Gastrocnemius medialis (tissue), 4 donors: ENCODE measurements around the gene MAP3K4. TPM values are rescaled to one million over a fixed set of nuclear protein-coding genes. Genes with fewer than 3 reads are reported as not detected.
A peak's percentile ranks its signal among the peaks of the same experiment; 100 is the strongest.

Experiments used
- ATAC-seq, 2 donors: fragments of 150-250 bp; one replicate each; pipeline ENCODE4 v1.9.1; 2016
- DNase-seq, 2 donors: peaks; one replicate each; pipeline ENCODE4 v3.0.0-alpha.2; 2019
- H3K27ac ChIP-seq, 4 donors: fragments of 200-600 bp; sonication (generic); 1 replicate in 1 of 4; 2 replicates in 3 of 4; pipeline ENCODE4 v1.5.1; 2016 to 2018; ENCODE audit warnings: mild to moderate bottlenecking in 2 of 4, moderate library complexity in 1 of 4
- H3K27me3 ChIP-seq, 3 donors: fragments of 200-600 bp; sonication (generic) in 2 of 3; 1 replicate in 1 of 3; 2 replicates in 2 of 3; pipeline versions ENCODE4 v1.5.1 to v1.6.0; 2016 to 2019; ENCODE audit warnings: mild to moderate bottlenecking in 1 of 3, moderate library complexity in 1 of 3
- H3K36me3 ChIP-seq, 2 donors: fragments of 200-600 bp; sonication (generic) in 1 of 2; one replicate each; pipeline ENCODE4 v1.5.1; 2017 to 2018
- H3K4me1 ChIP-seq, 2 donors: fragments of 200-600 bp; sonication (generic) in 1 of 2; one replicate each; pipeline ENCODE4 v1.5.1; 2016 to 2017; ENCODE audit warnings: mild to moderate bottlenecking in 2 of 2
- H3K4me3 ChIP-seq, 4 donors: fragments of 200-600 bp; sonication (generic) in 3 of 4; 1 replicate in 1 of 4; 2 replicates in 3 of 4; pipeline ENCODE4 v1.5.1; 2016 to 2019; ENCODE audit warnings: mild to moderate bottlenecking in 2 of 4
- H3K9me3 ChIP-seq, 3 donors: fragments of 200-600 bp; sonication (generic) in 2 of 3; 1 replicate in 1 of 3; 2 replicates in 2 of 3; pipeline ENCODE4 v1.5.1; 2016 to 2019
- CTCF ChIP-seq, 5 experiments: fragments of 450-650 bp in 3 of 5; fragments of 200-600 bp in 2 of 5; sonication (generic) in 2 of 5; IDR thresholded peaks in 4 of 5; conservative IDR thresholded peaks in 1 of 5; 1 replicate in 4 of 5; 2 replicates in 1 of 5; pipeline ENCODE4 v1.5.1; 2016 to 2019; ENCODE audit warnings: antibody characterized with exemption in 5 of 5, mild to moderate bottlenecking in 3 of 5, moderate library complexity in 3 of 5
- POLR2A ChIP-seq, 2 donors: fragments of 450-650 bp; IDR thresholded peaks; one replicate each; pipeline ENCODE4 v1.6.1; 2017; ENCODE audit warnings: antibody characterized with exemption in 2 of 2, mild to moderate bottlenecking in 2 of 2, moderate library complexity in 2 of 2
- in situ Hi-C, 4 donors: fragments of 200-750 bp; cut with MboI; loops; one replicate each; pipeline versions ENCODE4 v1.15.0 to v1.8.0; 2017; ENCODE audit warnings: low sequenced_read_pairs in 4 of 4
- intact Hi-C: fragments of 100-400 bp; cut with DNase I; formaldehyde crosslinking; loops from one replicate; pipeline ENCODE4 v1.15.1; 2023; ENCODE audit warnings: low total_unique reads
- total RNA-seq, 4 donors: library from RNA; depleted of rRNA; stranded (reverse); fragments of >200 nt; gene quantifications; one replicate each; pipeline versions ENCODE4 v1.1.0 to v1.2.3, GENCODE V29; 2016

The MAP3K4 gene
- total RNA-seq, 4 donors from 2014 or later: 17.4 to 28.1 (median 23.6) TPM

- DNase-seq (no peak), ATAC-seq (no peak)
- no peaks in the 10 kb centered on the region for H3K36me3 ChIP-seq
- TF ChIP-seq CTCF (IDR thresholded peaks at IDR 0.05 in 4 of 5, conservative IDR thresholded peaks at IDR 0.05 in 1 of 5) (no peak), POLR2A (IDR thresholded peaks at IDR 0.05) (no peak)
- H3K4me3 ChIP-seq: no peak overlapping the region
- in situ Hi-C loops (no loop called here), intact Hi-C loops (no loop called here)
- H3K27ac ChIP-seq: no peak overlapping the region
- H3K9me3 ChIP-seq: no peaks in the 10 kb centered on the region
- H3K4me1 ChIP-seq: peaks cover 26 to 36% of the 10 kb centered on the region in 2 donors
- H3K27me3 ChIP-seq: no peaks in the 10 kb centered on the region
Measured at GRCh38 chr6:161009991-161010390, 18.4 kb downstream of the MAP3K4 start.

- DNase-seq: no peak
- Histone ChIP-seq H3K4me3 (no peak overlapping the region), H3K27ac (no peak overlapping the region), H3K9me3 (no peaks in the 10 kb centered on the region), H3K36me3 (no peaks in the 10 kb centered on the region), H3K27me3 (no peaks in the 10 kb centered on the region), H3K4me1 (peaks cover 26 to 36% of the 10 kb centered on the region in 2 donors)
- intact Hi-C loops: no loop called here
- no peak for ATAC-seq
- in situ Hi-C loops: no loop called here
- TF ChIP-seq POLR2A (IDR thresholded peaks at IDR 0.05) (no peak), CTCF (IDR thresholded peaks at IDR 0.05 in 4 of 5, conservative IDR thresholded peaks at IDR 0.05 in 1 of 5) (no peak)
Measured at GRCh38 chr6:161010418-161010817, 18.8 kb downstream of the MAP3K4 start.

GRCh38 chr6:161011492-161012480 lies 20.2 kb downstream of the MAP3K4 start:
- no peak for DNase-seq
- no peak for TF ChIP-seq CTCF (IDR thresholded peaks at IDR 0.05 in 4 of 5, conservative IDR thresholded peaks at IDR 0.05 in 1 of 5)
- no peak for TF ChIP-seq POLR2A (IDR thresholded peaks at IDR 0.05)
- H3K4me1 ChIP-seq: peaks cover 26 to 36% of the 10 kb centered on the region in 2 donors
- H3K4me3 ChIP-seq: no peak overlapping the region
- in situ Hi-C loops: no loop called here
- intact Hi-C loops: no loop called here
- H3K27me3 ChIP-seq: no peaks in the 10 kb centered on the region
- ATAC-seq: peak in 1 of 2 donors; percentile 26
- H3K9me3 ChIP-seq: no peaks in the 10 kb centered on the region
- H3K36me3 ChIP-seq: no peaks in the 10 kb centered on the region
- H3K27ac ChIP-seq: peak overlapping the region in 2 of 4 donors; percentile 3 to 9

- no peak for TF ChIP-seq POLR2A (IDR thresholded peaks at IDR 0.05)
- no peak for TF ChIP-seq CTCF (IDR thresholded peaks at IDR 0.05 in 4 of 5, conservative IDR thresholded peaks at IDR 0.05 in 1 of 5)
- no peaks in the 10 kb centered on the region for H3K27me3 ChIP-seq
- intact Hi-C loops: no loop called here
- H3K4me3 ChIP-seq: no peak overlapping the region
- DNase-seq (no peak), ATAC-seq (no peak)
- in situ Hi-C loops: no loop called here
- no peaks in the 10 kb centered on the region for H3K36me3 ChIP-seq
- H3K4me1 ChIP-seq: peaks cover 26 to 36% of the 10 kb centered on the region in 2 donors
- no peaks in the 10 kb centered on the region for H3K9me3 ChIP-seq
- no peak overlapping the region for H3K27ac ChIP-seq
Measured at GRCh38 chr6:161013695-161014094, 22.1 kb downstream of the MAP3K4 start.
